HuH-7 (cell line): ENCODE data around the gene ADARB2.
"Not testable (repeated sequence)": the region's sequence is repeated elsewhere in the genome, so short reads cannot be mapped to it uniquely, and the experiment has no call there.

Source experiments
- DNase-seq: peaks from one replicate; pipeline ENCODE4 v3.0.0; 2011; ENCODE audit warnings: low spot score

The ADARB2 gene

DNA sequence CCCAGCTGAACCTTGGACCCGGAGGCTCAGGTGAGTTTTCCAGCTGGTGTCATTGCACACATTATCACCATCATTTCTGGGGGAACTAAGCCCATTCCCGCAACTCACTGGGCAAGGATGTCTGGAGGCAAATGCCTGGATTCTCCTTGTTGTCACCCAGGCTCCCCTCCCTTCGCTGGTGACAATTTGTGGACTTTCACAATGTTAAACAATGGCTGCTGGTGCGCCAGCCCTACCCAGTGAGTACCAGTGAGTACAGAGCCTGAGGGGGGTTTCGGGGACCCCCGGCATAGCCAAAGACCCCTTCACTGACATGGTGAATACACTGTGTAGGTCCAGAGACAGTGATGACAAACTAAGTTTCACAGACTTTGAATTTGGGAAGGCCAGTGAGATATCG is 189.2 kb downstream of the ADARB2 start:
- DNase-seq, result no peak

DNA sequence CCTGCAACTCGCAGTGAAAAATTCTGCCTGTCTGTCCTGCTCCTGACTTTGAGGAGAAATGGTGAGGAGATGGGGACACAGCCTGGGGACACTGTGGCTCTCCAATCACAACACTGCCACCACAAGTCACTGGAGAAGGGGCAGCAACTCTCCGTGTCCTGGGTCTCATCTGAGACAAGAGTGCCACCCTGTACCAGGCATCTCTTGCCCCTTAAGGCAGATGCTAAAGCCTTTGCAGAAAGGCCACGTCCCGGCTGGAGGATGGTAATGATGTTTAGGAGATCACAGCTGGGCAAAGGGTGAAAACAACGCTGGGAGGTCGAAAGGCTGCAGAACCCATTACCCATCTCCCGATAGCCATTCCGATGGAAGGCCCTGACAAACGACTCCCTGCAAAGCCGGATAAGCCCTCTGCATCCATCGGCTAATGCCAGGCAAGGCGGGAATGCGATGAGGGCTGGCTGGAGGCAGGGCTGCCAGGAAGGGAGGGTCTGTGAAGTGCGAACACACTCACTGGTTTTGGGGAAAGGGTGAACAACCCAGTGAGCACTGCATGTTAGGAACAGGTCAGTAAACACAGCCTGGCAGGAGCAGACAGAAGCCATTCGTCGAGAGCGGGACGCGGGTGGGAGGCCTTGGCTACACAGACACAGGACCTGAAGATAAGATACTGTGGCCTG is 190.8 kb downstream of the ADARB2 start:
- no peak for DNase-seq

DNA sequence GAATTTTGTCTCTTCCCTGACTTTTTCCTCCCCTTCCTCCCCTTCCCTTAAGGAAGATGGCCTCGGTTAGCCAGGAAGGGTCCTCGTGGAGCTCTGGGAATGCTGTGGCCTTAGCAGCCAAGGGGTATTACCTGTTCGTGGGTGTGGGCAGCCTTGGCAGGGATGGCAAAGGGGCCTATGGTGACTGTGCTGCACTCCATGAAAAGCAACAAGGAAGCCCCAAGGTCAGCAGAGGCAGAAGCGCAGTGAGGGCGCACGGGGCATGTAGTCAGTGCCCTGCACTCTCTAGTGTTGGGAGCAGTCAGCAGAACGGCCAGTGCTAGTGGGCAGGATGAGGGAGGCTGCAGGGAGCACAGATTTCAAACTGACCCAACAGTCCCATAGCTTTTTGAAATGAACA is 191.8 kb downstream of the ADARB2 start:
- DNase-seq, result no peak

DNA sequence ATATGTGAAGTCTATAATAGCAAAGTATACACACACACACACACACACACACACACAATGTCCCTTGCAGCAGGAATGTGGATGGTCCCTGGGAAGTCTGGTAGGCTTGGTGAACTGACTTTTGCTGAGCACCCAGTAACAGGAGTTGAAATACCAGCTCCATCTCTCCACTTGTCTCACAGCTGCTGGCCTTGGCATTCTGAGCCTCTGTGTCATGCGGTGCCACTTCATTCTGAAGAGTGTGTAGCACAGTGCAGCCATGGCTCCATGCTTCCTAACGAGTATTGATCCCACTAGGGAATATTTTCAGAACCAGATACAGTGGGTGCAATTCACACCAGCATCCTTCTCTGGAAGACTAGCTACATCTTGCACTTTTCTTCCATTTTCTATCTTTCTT is 192.4 kb downstream of the ADARB2 start:
- no peak for DNase-seq

DNA sequence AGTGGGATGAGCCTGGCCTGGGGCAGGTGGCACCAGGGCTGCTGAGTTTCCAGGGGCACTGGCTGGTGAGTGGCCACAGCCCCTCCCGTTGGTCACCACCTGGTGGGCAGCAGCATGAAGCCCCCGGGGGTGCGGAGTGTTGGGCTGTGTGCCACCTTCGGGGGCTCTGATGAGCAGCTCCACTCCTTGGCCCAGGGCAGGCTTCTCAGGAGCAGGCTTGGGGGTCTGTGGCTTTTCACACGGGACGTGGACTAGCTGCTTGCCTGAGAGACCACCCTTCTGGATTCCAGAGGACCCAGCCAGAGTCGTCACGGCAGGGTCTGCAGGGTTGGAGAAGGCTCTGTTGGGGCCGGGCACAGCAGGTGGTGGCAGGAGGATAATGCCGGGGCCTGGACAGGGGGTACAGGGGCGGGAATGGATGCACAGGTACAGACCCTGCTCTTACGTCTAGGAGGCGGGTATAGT is 193.1 kb downstream of the ADARB2 start:
- DNase-seq, result no peak

DNA sequence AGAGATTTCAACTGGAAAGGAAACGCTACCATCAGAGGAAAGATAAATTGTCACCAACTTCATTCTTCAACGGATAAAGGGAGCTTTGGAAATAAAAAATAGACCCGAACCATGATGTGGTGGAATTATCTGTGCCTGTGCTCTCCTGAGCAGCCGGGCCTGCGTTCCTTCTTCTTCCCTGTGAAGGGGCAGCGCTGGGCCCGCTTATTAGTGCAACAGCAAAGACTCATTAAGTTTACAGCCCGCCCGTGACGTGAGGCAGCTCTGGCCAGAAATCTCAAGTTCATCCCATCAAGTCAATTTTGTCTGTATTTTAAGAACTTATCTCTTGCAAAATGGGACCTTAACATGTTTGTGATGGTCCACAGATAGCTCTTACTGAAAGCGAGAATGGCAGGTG is 193.7 kb downstream of the ADARB2 start:
- DNase-seq, result no peak

DNA sequence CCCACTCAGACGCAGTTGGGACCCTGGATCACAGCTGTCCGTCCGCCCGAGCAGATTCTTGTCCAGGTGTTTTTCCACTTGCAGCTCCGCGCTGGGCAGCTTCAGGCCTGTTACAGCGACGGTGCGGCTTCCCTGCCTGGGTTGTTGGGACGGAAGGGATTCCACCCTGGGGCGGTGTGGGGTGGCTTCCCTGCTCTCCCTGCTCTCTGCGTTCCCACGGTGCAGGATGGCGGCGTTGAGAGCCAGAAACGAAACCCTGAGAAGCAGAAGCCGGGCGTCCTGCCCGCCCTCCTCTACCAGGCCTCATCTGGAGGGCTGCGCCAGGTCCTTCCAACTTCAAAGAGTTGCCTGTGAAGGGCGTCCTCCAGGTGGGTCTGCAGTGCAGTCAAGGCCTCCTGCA is 194.4 kb downstream of the ADARB2 start:
- no peak for DNase-seq

DNA sequence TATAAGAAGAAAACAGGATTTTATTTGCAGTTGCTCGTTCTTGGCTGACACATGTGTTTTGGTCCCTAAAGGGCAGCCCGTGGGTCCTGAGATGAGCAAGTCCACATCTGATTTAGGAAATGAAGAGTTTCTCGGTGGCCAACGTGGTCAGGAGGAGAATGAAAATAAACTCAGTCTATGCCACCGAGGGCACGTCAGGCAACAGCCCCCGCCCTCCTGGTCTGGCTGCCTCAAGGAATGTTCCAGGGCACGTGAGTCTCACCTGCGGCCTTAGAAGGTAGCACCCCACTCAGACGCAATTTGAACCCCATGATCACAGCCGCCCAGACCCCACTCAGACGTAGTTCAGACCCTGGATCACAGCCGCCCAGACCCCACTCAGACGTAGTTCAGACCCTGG is 197.2 kb downstream of the ADARB2 start:
- no peak for DNase-seq

DNA sequence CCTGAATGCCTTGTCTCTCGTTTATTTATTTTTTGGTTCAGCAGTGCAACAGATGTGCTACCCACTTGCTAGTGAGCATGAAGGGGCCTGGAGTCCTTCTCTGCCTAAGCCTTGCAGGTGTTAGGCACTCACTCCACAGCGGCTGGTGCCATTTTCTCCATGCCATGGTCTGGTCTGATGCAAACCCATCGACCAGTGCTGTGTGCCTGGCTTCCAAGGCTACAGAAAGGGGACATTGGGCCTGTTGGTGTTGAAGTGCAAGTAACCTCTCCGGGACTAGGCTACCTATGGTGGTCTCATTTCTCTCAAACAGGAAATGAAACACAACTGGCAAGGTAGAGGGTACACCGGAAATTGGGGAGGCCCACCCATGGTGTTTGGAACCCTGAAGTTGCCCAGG is 198.1 kb downstream of the ADARB2 start:
- DNase-seq, result no peak

DNA sequence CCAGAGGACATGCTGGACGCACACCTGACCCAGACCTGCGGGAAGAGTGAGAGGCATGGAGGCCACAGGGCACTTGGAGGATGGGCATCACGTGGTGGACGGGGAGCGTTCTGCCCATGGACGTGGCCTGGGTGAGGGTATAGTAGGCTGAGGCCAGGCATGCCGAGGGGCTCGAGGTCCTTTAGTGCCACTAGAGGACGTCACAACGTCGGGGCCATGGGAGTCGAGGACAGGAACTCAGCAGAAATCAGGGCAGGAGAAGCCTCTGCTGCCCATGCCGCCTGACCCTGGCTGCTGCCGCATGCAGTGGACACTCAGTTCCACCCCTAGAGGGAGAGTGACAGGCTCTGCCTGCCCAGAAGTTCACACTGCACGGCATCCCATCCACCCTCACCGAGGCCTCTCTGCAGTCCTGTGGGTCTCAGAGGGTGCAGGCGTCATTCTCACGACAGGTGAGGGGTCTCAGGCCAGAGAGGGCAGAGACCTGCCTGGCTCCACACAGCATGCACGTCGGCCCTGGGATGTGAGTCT is 198.7 kb downstream of the ADARB2 start:
- DNase-seq, result no peak

DNA sequence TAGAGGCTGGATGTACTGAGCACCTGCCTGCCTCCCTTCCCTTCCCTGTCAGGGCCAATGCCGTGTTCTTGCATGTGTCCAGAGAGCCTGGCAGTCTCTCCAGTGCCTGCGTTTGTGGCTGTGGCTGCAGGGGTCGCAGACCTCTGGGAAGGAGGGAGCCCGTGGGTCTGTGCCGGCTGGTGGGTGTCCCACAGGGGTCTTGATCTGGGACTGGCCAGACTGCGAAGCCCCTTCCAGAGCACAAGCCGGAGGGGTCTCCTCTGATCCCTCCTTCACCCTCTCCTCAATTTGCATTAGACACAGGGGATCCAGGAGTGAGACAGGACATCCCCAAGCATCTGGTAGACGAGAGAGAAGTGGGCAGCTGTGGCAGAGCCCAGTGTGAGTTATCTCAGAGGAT is 199.2 kb downstream of the ADARB2 start:
- DNase-seq, result no peak

DNA sequence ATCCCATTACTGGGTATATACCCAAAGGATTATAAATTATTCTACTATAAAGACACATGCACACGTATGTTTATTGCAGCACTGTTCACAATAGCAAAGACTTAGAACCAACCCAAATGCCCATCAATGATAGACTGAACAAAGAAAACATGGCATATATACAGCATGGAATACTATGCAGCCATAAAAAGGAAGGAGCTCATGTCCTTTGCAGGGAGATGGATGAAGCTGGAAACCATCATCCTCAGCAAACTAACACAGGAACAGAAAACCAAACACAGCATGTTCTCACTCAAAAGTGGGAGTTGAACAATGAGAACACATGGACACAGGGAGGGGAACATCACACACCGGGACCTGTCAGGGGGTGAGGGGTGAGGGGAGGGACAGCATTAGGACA is 199.9 kb downstream of the ADARB2 start:
- DNase-seq, result not testable (repeated sequence)

DNA sequence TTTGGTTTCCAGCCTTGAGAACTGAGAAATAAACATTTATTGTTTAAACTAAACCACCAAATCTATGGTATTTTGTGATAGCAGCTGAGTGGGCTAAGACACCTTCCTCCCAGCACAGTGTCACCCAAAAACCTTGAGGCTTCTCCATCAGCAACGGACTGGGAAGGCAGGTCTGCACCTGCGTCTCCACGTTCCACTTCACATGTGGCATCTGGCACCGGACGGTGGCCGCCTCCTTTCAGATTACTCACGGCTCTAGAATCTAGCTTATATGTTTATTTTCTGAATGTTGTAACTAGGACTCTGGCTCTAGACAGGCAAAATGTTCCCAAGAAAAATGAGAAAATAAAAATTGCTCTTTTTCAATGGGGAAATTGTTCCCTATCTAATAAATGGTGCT is 201.0 kb downstream of the ADARB2 start:
- DNase-seq, result no peak

DNA sequence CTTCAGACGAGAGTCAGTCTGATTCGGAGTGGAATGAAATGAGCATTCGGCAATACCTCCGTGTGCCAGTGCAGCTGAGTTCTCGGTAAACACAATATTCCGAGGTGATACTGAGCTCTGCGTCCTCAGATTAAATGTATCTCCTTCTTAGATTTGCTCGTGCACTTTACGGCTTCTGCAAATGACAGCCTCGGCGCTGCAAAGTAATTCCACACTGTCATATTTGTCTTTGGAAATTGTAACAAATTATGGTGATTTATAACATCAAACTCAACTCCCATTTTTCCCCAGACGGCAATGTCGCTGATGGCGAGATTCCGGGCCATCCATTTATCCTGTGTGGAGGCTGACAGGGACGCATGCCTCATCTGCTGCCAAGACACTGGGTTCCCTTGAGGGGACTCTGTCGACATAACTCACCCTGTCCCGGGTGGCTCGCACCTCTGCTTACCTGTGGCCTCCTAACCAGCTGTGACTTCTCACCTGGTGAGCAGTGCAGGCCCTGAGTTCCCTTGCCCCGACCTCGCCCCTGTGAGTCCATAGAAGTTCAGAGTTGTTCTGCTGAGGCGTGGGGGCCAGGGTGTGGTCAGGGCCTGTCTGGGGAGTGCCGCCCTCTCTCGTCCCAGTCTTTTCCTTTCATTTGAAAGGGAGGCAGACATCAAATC is 201.9 kb downstream of the ADARB2 start:
- no peak for DNase-seq

DNA sequence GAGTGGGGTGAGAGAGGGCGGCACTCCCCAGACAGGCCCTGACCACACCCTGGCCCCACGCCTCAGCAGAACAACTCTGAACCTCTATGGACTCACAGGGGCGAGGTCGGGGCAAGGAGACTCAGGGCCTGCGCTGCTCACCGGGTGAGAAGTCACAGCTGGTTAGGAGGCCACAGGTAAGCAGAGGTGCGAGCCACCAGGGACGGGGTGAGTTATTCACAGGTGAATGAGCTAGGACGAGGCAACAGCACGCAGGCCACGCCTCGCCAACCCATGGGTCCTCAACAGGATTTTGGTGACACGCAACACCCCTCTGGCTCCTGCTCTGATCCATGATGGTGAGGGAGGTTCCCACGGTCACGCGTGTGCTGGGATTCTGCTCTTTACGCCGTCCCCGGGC is 202.5 kb downstream of the ADARB2 start:
- no peak for DNase-seq

DNA sequence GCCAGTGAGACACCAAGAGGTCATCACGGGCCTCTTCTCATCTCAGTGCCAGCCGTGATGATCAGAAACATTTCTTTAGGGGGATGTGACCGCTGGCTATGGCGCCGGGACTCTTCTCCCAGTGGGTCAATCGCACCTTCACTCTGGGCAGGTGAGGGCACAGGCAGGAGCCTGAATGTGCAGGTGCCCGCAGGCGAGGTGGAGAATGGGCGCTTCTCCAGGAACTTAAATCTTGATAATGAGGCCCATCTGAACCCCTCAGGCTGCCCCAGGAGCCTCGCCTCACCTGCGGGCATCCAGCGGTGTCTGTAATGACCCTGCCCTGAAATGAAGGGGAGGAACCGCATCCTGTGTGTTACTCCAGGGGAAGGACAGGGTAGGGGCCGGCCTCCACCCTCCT is 204.7 kb downstream of the ADARB2 start:
- DNase-seq, result no peak

DNA sequence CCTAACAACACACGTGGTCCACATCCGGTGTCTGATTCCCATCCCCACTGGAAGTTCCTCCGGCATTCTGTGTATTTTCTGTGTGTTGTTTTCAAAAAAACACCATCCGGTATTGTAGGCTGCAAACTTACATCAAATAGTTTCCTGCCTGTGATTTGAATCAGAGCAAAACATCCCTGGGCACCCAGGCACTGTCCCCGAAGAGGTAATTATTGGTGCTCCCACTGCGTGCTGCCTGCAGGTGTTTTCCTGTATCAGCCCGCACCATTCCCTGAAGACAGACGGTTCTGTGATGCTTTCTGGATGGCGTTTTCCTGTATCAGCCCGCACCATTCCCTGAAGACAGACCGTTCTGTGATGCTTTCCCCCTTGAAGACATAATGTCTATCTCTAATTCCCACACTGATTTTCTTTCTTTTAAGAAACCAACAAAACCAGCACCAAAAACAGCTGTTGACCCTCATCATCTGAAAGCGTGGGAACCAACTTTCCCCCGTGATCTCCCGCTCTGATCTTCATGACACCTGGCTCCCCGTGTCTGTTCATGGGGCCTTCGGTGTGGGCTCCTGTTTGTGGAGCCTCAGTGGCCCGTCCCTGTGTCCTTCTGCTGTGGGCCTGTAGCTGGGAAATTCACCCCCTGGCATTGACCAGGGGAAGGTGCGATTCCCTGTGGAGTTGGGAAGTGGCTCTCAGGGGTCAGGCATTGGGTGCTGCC is 205.3 kb downstream of the ADARB2 start:
- DNase-seq, result no peak

DNA sequence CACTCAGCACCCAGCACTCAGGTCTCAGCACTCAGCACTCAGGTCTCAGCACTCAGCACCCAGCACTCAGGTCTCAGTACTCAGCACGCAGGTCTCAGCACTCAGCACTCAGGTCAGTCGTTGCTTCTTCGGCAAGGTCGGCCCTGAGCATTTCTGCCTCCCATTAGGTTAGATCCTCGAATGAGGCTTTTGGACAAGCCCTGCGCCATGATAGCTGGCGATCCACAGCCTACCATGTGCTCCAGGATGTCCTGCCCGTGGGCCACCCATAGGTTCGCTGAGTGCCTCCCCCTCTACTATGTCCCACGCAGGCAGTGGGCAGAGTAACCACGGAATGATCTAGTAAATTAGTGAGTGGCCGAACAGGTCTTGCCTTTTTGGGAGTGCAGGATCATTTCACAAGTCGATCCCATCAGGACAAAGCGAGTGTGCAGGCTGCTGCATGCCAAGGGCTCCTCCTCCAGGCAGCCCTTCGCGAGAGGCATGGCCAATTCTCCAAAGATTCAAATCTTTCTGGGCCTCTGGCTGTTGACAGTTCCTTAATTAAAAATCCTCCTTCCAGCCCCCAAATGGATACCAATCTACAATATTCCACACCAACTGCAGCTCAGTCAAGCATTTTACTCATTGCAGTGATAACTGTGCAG is 206.3 kb downstream of the ADARB2 start:
- DNase-seq, result no peak

DNA sequence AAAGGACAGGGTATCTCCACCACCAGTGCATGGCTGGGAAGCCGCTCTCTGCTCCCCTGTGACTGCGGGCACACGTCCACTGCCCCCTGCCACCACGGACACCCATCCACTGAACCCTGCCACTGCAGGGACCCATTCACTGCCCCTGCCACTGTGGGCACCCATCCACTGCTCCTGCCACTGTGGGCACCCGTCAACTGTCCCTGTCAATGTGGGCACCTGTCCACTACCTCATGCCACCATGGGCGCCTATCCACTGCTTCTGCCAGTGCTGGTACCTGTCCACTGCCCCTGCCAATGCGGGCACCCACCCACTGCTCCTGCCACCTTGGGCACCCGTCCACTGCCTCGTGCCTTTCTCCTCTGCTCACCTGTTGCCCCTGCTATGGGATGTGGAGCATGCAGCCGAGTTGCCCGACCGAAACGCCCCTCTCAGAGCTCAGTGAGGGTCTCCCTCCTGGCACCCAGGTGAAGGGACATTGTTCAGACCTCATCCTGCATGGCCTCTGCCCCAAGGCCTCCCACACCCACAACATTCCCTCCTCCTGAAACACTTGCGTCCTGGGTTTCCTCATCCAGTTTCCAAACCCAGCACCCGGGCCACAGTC is 207.4 kb downstream of the ADARB2 start:
- no peak for DNase-seq

DNA sequence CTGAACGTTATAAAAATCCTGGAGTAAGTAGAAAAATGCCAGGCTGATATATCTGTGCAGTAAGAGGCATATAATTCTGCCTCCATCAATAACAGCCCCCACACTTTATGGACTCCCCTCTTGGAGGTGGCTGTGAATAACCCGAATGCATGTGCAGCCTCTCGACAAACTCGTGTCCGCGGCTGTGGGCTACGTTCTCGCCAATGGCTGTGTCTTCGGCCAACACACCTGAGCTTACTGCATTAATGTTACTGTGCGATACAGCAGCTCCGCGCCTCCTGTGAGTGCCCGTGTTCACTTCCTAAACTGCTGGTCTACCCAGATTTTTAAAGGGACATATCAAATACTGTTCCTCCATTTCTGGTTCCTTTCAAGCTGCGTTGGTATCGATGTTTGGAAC is 209.4 kb downstream of the ADARB2 start:
- no peak for DNase-seq

DNA sequence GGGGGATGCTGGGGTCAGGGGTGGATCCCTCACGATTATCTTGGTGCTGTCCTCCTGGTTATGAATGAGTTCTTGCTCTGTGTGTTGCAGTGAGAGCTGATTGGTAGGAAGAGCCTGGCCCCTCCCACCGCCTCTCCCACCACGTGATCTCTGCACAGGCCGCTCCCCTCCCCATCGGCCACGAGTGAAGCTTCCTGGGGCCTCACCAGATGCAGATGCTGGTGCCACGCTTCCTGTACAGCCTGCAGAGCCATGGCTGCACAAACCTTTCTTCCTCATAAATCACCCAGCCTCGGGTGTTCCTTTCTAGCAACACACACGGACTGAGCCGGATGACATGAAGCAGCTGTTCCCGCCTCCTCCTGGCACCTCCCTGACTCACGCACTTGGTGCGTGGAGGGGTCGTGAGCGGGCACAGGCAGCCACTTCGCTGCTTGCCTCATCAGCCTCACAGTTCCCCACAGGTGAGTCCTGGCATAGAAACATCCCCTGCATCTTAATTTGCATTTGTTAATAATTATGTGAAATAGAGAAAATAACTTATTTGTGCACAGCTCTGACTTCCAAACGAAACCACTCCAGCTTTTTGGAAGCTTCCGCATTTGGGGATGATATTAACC is 210.8 kb downstream of the ADARB2 start:
- DNase-seq, result no peak
